ENCODE measurements around the gene ZRSR2.

Gene ZRSR2

GRCh38 chrX:15769300-15769954, 20.9 kb upstream of the ZRSR2 start:
- Mint-ChIP-seq H3K4me3 (no peak overlapping the region), H3K4me1 (no peaks in the 10 kb centered on the region), H3K9me3 (no peaks in the 10 kb centered on the region), H3K27ac (no peak overlapping the region), H3K36me3 (peaks cover 8% of the 10 kb centered on the region), H3K27me3 (no peaks in the 10 kb centered on the region)
- no peak for ATAC-seq

DNA sequence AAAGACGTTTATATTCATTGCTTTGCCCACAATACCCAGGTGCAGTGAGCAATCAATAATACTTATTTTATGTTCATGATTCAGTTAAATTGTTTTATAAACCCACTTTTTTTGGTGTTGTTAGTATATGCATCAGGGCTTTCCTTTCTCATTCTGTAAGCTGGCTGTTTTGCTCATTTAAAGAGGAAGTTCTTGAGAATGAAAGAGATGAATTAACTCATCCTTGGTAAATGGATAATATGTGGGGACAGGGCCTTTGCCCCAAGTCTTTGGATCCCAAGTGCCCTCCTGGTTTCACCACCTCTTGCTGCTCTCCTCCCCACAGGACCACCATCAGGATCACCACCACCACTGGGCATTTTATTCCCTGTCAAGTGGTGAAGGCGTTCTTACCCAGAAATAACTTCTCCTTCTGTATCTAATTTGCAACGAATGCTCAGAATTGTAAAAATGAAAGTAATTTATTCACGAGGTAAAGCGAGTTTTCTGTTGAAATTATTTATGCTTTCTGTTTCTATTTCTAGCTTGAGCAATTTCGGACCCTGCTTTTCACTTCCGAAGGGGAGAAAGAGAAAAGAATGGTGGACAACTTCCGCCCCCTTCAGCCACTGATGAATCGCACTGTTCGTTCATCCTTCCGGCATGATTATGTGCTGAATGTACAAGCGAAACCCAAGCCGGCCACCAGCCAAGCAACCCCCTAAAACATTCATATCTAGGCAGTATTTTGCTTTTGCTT, 8.2 kb upstream of the ZRSR2 start:
- H3K9me3 Mint-ChIP-seq, result no peaks in the 10 kb centered on the region

DNA sequence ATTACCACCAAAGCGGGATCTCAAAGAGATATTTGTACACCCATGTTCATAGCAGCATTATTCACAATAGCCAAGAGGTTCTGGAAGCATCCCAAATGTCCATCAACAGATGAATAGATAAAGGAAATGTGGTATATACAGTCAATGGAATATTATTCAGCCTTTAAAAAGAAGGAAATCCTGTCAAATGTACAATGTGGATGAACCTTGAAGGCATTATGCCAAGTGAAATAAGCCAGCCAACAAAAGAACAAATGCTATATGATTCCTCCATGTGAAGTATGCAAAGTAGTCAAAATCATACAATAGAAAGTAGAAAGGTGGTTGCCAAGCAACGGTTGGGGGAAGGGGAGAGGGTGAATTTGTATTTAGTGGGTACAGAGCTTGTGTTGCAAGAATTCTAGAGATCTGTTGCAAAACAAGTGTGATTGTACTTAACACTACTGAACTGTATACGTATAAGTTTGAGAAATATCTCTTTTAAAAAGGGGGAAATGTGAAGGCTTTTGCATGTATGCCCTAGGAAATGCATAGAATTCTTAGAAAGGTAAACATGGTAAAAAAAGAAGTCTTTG, 5.0 kb upstream of the ZRSR2 start:
- no peak for ATAC-seq
- Mint-ChIP-seq H3K36me3 (peaks cover 6% of the 10 kb centered on the region), H3K27me3 (no peaks in the 10 kb centered on the region), H3K4me3 (no peak overlapping the region), H3K9me3 (no peaks in the 10 kb centered on the region), H3K4me1 (peaks cover 6% of the 10 kb centered on the region), H3K27ac (no peak overlapping the region)

More for the DNA sequence above, 8.2 kb upstream of the ZRSR2 start:
- peak overlapping the region; percentile 87 for H3K4me3 Mint-ChIP-seq
- no peaks in the 10 kb centered on the region for H3K27me3 Mint-ChIP-seq
- peaks cover 6% of the 10 kb centered on the region for H3K4me1 Mint-ChIP-seq
- peaks cover 6% of the 10 kb centered on the region for H3K36me3 Mint-ChIP-seq
- peak; percentile 60 for ATAC-seq
- peak overlapping the region; percentile 98 for H3K27ac Mint-ChIP-seq

DNA sequence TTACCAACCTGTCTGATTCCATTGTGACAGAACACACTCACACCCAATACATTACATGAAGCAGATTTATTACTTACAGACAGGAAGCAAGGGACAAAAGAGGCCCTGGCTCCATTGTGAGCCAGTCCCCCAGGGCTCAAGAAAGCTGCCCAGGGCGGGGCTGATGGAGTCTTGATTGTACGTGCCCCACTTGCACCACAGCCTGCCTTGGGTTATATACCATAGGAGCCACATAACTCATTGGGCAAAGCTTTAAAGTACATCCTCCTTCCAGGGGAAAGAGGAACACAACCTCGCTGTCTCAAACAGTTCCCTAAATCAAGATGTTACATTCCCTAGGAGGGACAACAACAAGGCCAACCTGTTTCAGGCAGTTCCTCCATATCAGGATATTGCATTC, 3.4 kb upstream of the ZRSR2 start:
- no peaks in the 10 kb centered on the region for H3K27me3 Mint-ChIP-seq
- H3K36me3 Mint-ChIP-seq, result peaks cover 6% of the 10 kb centered on the region
- no peak overlapping the region for H3K27ac Mint-ChIP-seq
- H3K4me3 Mint-ChIP-seq, result no peak overlapping the region
- no peak for ATAC-seq
- H3K4me1 Mint-ChIP-seq, result peaks cover 5% of the 10 kb centered on the region
- H3K9me3 Mint-ChIP-seq, result no peaks in the 10 kb centered on the region

DNA sequence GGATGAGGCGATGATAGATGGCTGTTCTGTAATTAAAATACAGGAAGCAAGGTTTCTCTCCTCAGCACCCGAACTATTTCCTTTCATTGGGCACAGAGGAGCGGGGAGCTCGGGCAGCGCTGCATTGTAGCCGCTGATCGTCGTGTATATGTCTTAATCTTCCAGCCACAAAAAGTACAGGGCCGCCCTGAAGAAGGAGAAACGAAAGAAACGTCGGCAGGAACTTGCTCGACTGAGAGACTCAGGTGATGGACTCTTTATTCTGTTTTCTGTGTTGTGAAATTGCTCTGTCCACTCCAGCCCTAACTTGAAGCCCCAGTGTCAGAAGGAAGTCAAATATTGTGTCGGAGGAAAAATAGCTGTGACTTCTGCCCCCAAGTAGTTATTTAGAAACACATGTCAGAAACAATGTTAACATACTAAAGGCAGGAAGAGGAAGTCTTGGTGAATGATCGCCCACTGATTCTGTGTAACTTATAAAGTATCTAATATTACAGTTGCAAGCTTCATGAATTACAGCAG, 546 bp downstream of the ZRSR2 start:
- H3K4me3 Mint-ChIP-seq, result no peak overlapping the region
- ATAC-seq, result peak; percentile 52
- peaks cover 11% of the 10 kb centered on the region for H3K4me1 Mint-ChIP-seq
- H3K36me3 Mint-ChIP-seq, result peaks cover 7% of the 10 kb centered on the region
- H3K9me3 Mint-ChIP-seq, result no peaks in the 10 kb centered on the region
- no peaks in the 10 kb centered on the region for H3K27me3 Mint-ChIP-seq
- H3K27ac Mint-ChIP-seq, result no peak overlapping the region

- ATAC-seq, result no peak
- Mint-ChIP-seq H3K4me3 (no peak overlapping the region), H3K27me3 (no peaks in the 10 kb centered on the region), H3K27ac (no peak overlapping the region), H3K4me1 (peaks cover 22% of the 10 kb centered on the region), H3K36me3 (peaks cover 10% of the 10 kb centered on the region), H3K9me3 (no peaks in the 10 kb centered on the region)
Measured at GRCh38 chrX:15797707-15798106, 7.4 kb downstream of the ZRSR2 start.

DNA sequence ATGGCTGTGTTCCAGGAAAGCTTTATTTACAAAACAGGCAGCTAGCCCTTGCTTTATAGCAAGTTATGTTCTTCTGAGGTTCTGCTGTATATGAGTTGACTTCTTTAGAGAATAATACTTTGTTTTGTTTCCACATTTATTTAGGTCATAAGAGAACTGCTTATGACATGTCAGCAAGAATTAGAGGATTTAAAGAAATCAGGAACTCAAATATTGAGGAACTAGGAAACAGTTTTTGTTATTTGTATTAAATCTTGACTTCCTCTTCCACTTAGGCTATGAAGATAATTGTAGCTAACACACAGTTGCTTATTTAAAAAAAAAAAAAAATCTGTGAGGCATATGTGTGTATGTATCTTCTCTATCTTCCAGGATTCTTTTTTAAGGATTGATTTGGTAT, 14.3 kb downstream of the ZRSR2 start:
- Mint-ChIP-seq H3K4me3 (no peak overlapping the region), H3K36me3 (peaks cover 20% of the 10 kb centered on the region), H3K27ac (no peak overlapping the region), H3K4me1 (no peaks in the 10 kb centered on the region), H3K9me3 (no peaks in the 10 kb centered on the region), H3K27me3 (no peaks in the 10 kb centered on the region)
- ATAC-seq, result no peak

DNA sequence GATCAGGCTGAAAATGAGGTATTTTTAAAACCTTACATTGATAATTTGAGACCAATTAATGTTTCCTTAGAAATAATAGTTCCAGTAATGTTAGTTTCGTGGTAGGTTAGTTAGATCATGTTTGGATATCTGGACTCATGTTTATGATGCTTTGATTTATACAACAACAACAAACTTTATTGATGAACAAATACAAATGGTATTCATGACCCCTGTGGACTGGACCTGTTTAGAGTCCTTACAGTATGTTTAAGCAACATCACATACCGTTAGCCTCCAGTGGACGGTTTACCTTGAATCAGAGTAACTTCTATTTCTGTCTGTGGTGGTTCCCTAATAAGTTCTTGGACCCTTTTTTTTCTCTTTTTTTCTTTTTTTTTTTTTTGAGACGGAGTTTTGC, 18.0 kb downstream of the ZRSR2 start:
- Mint-ChIP-seq H3K27me3 (no peaks in the 10 kb centered on the region), H3K4me1 (no peaks in the 10 kb centered on the region), H3K4me3 (no peak overlapping the region), H3K36me3 (peaks cover 20% of the 10 kb centered on the region), H3K9me3 (no peaks in the 10 kb centered on the region), H3K27ac (no peak overlapping the region)
- no peak for ATAC-seq

DNA sequence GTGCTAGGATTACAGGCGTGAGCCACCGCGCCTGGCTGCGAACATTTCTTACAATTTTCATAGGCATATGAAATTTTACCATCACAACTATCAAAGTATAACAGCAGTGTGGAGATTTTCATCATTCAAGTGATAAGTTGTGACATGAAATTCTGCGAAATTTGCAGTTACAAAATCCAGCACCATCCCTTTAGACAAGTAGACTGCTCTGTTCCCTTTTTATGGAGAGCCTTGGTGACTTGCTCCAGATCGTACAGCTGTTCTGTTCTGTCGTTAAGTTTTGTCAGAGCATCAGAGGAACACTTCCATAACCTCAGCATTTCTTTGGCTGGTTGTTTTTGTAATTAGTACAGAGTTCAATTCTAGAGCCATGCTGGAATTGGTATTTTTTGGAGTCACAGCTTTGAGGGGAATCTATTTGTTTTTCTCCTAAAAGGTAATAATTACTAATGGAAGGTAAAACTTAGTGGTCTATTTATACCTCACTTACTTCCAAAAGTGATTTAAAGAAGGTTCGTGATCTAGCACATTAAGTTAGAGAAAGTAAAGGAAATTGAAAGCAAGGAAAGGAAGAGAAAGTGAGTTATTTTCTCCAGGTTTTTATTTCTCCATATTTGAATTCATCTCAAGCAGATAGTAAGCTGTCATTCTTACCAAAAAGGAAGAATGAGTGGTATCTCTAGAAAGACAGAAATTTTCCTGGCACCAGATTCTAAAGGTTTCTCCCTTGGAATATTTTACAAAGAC, 22.1 kb downstream of the ZRSR2 start:
- Mint-ChIP-seq H3K9me3 (no peaks in the 10 kb centered on the region), H3K27me3 (no peaks in the 10 kb centered on the region), H3K36me3 (no peaks in the 10 kb centered on the region), H3K27ac (no peak overlapping the region), H3K4me3 (no peak overlapping the region), H3K4me1 (no peaks in the 10 kb centered on the region)
- no peak for ATAC-seq

GRCh38 chrX:15813416-15813815, 23.1 kb downstream of the ZRSR2 start:
- Mint-ChIP-seq H3K4me3 (no peak overlapping the region), H3K27ac (no peak overlapping the region), H3K4me1 (no peaks in the 10 kb centered on the region), H3K36me3 (peaks cover 7% of the 10 kb centered on the region), H3K9me3 (no peaks in the 10 kb centered on the region), H3K27me3 (no peaks in the 10 kb centered on the region)
- no peak for ATAC-seq

- Mint-ChIP-seq H3K27ac (no peak overlapping the region), H3K4me3 (no peak overlapping the region), H3K9me3 (no peaks in the 10 kb centered on the region), H3K4me1 (no peaks in the 10 kb centered on the region), H3K27me3 (no peaks in the 10 kb centered on the region), H3K36me3 (peaks cover 7% of the 10 kb centered on the region)
- ATAC-seq, result no peak
Measured at GRCh38 chrX:15814771-15815365, 24.6 kb downstream of the ZRSR2 start.

DNA sequence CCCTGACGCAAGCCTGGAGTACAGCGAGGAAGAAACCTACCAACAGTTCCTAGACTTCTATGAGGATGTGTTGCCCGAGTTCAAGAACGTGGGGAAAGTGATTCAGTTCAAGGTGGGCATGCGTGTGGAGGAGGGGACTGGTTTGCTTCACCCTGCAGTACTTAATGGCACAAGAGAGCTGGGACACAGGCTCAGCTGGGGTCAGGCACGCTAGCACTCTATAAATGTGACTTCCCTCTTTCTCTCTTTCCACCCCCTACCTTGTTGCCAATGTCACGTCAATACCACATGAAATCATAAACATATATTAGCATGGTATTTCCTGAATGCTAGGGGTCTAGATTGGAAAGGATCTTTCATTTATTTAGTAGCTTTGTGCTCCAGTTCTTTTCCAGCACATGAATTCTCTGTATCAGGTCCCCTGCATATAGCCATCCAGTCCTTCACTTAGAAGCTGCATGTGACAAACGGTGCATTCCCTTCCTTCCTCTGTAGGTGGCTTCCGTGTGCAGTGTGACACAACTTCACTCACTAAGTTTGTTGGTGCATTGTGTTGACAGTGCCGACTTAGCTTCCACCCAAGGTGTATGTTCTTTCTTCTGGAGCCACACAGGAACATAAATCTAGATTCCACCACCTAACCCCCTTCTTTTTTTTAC, 25.6 kb downstream of the ZRSR2 start:
- H3K4me3 Mint-ChIP-seq, result no peak overlapping the region

GRCh38 chrX:15816438-15816809, 26.1 kb downstream of the ZRSR2 start:
- Mint-ChIP-seq H3K27ac (no peak overlapping the region), H3K27me3 (no peaks in the 10 kb centered on the region), H3K4me3 (no peak overlapping the region), H3K4me1 (no peaks in the 10 kb centered on the region), H3K9me3 (no peaks in the 10 kb centered on the region), H3K36me3 (peaks cover 15% of the 10 kb centered on the region)
- no peak for ATAC-seq

More for the DNA sequence above, 25.6 kb downstream of the ZRSR2 start:
- H3K27ac Mint-ChIP-seq, result no peak overlapping the region
- no peak for ATAC-seq
- no peaks in the 10 kb centered on the region for H3K27me3 Mint-ChIP-seq
- no peaks in the 10 kb centered on the region for H3K9me3 Mint-ChIP-seq
- H3K4me1 Mint-ChIP-seq, result no peaks in the 10 kb centered on the region
- peaks cover 13% of the 10 kb centered on the region for H3K36me3 Mint-ChIP-seq

- peaks cover 15% of the 10 kb centered on the region for H3K36me3 Mint-ChIP-seq
- H3K4me1 Mint-ChIP-seq, result no peaks in the 10 kb centered on the region
- no peak overlapping the region for H3K27ac Mint-ChIP-seq
- no peak for ATAC-seq
- H3K27me3 Mint-ChIP-seq, result no peaks in the 10 kb centered on the region
- no peaks in the 10 kb centered on the region for H3K9me3 Mint-ChIP-seq
- no peak overlapping the region for H3K4me3 Mint-ChIP-seq
Measured at GRCh38 chrX:15816886-15817285, 26.6 kb downstream of the ZRSR2 start.

Data from stimulated activated memory B cell treated with anti-CD40 and anti-IgM and Interleukin-4, amounts not matched to agents 10 μg/mL and 1 μg/mL and 100 μg/mL, for 72 hours (primary cell).